Tibial nerve (tissue), 4 donors: Measurements from ENCODE around the gene GAL.

ENCODE experiments used
- CTCF ChIP-seq, 5 experiments: fragments of 200-600 bp in 3 of 5; fragments of 450-650 bp in 2 of 5; sonication (generic) in 3 of 5; IDR thresholded peaks; one replicate each; pipeline ENCODE4 v1.5.1; 2016 to 2019; ENCODE audit warnings: antibody characterized with exemption in 5 of 5, mild to moderate bottlenecking in 3 of 5, moderate library complexity in 2 of 5
- EP300 ChIP-seq, 2 donors: sonication (generic); formaldehyde crosslinking; IDR thresholded peaks; one replicate each; pipeline ENCODE4 v1.6.1; 2017; ENCODE audit warnings: antibody characterized with exemption in 2 of 2, mild to moderate bottlenecking in 1 of 2
- POLR2A ChIP-seq, 2 donors: fragments of 450-650 bp; IDR thresholded peaks; one replicate each; pipeline ENCODE4 v1.6.1; 2017; ENCODE audit warnings: antibody characterized with exemption in 2 of 2, mild to moderate bottlenecking in 2 of 2, moderate library complexity in 2 of 2

- TF ChIP-seq EP300 (IDR thresholded peaks at IDR 0.05) = no peak
- TF ChIP-seq CTCF (IDR thresholded peaks at IDR 0.05) = no peak
- TF ChIP-seq POLR2A (IDR thresholded peaks at IDR 0.05) = no peak
Measured at GRCh38 chr11:68683121-68683520, 1.2 kb upstream of the GAL start.
